ENCODE data around the gene PCP4. TPM values are rescaled to one million over a fixed set of nuclear protein-coding genes. Genes with fewer than 3 reads are reported as not detected.

The PCP4 gene
- total RNA-seq, 2 experiments from 2014 or later: not detected

DNA sequence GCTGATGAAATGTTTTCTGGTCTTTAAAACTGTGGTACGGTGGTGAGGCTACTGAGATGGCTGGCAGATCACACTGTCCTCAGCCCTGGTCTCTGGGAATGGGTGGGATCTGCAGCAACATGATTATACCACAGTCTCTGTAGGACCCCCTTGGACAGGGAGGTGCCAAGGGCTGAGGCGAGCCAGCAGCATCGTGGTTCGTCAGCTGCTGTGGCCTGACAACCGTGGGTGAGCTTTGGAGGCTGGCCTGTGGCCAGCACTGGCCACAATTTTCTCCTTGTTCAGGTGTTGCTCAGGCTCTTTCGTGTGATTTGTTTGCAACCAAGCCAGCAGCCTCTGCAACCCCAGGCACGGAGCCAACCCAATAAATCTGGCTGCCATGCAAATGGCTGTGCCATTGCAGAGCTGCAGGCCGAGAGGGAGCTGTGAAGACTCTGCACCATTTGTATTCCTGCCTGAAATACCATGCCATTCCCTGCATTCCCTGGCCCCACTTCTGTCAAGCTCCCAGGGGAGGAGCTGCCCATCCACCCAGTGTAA, 70.9 kb downstream of the PCP4 start:
- POLR2A ChIA-PET: interaction anchor here (0.7 kb wide), 1 partner anchor 11 kb away, joined by 3 read pairs; no protein-coding TSS in a partner anchor
- CTCF ChIA-PET (ENCODE audit: unreplicated experiment): no interaction called here
- DNase-seq (ENCODE audit: low spot score): no peak
- intact Hi-C loops (cut with micrococcal nuclease; ENCODE audit: unreplicated experiment): no loop called here
- Histone ChIP-seq H3K36me3 (ENCODE audit: insufficient read depth, low read length) (no peaks in the 10 kb centered on the region), H3K9me2 (ENCODE audit: insufficient read depth, low read length) (no peaks in the 10 kb centered on the region), H3K79me2 (ENCODE audit: insufficient read depth, low read depth, low read length) (no peaks in the 10 kb centered on the region), H3K27ac (ENCODE audit: low read depth, low read length, poor library complexity, severe bottlenecking) (no peak overlapping the region), H4K20me1 (ENCODE audit: insufficient read depth, low read length) (no peaks in the 10 kb centered on the region), H3K4me1 (ENCODE audit: insufficient read depth, low read length, poor library complexity, severe bottlenecking) (no peaks in the 10 kb centered on the region), H2AFZ (ENCODE audit: low read length) (no peak overlapping the region), H3K4me3 (ENCODE audit: low read depth, low read length, poor library complexity, severe bottlenecking) (no peak overlapping the region), H3K4me2 (ENCODE audit: low read length) (no peak overlapping the region), H3K9me3 (ENCODE audit: low read length) (no peaks in the 10 kb centered on the region)
- BruUV-seq (replicated peaks): no TSS peak
- TF ChIP-seq, protein P1, sequence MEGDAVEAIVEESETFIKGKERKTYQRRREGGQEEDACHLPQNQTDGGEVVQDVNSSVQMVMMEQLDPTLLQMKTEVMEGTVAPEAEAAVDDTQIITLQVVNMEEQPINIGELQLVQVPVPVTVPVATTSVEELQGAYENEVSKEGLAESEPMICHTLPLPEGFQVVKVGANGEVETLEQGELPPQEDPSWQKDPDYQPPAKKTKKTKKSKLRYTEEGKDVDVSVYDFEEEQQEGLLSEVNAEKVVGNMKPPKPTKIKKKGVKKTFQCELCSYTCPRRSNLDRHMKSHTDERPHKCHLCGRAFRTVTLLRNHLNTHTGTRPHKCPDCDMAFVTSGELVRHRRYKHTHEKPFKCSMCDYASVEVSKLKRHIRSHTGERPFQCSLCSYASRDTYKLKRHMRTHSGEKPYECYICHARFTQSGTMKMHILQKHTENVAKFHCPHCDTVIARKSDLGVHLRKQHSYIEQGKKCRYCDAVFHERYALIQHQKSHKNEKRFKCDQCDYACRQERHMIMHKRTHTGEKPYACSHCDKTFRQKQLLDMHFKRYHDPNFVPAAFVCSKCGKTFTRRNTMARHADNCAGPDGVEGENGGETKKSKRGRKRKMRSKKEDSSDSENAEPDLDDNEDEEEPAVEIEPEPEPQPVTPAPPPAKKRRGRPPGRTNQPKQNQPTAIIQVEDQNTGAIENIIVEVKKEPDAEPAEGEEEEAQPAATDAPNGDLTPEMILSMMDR (conservative IDR thresholded peaks at IDR 0.05; ENCODE audit: low read length): no peak
- no peak for TF ChIP-seq EZH2phosphoT487 (IDR thresholded peaks at IDR 0.05; ENCODE audit: borderline replicate concordance, low read depth, low read length)

DNA sequence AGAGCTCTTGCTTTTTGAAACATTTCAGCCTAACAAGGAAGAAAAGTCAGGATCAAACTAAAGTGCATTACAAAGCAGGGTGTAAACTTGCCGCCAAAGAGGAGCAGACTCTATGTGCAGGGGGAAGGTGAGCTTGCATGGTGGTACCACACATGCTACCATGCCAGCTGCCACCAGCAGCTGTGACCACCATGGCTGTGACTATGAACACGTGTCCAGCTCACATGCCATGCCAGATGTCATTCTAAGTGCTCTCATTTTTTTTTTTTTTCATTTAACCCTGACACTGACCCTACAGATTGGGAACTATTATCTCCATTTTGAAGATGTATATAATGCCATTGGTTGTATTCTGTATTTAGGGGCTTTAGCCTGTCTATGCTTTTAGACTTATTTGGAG, 79.0 kb downstream of the PCP4 start:
- Histone ChIP-seq H3K27ac (ENCODE audit: low read depth, low read length, poor library complexity, severe bottlenecking) (no peak overlapping the region), H3K9me2 (ENCODE audit: insufficient read depth, low read length) (no peaks in the 10 kb centered on the region), H4K20me1 (ENCODE audit: insufficient read depth, low read length) (no peaks in the 10 kb centered on the region), H3K4me1 (ENCODE audit: insufficient read depth, low read length, poor library complexity, severe bottlenecking) (no peaks in the 10 kb centered on the region), H3K36me3 (ENCODE audit: insufficient read depth, low read length) (no peaks in the 10 kb centered on the region), H3K4me2 (ENCODE audit: low read length) (no peak overlapping the region), H3K4me3 (ENCODE audit: low read depth, low read length, poor library complexity, severe bottlenecking) (no peak overlapping the region), H2AFZ (ENCODE audit: low read length) (no peak overlapping the region), H3K9me3 (ENCODE audit: low read length) (no peaks in the 10 kb centered on the region), H3K79me2 (ENCODE audit: insufficient read depth, low read depth, low read length) (no peaks in the 10 kb centered on the region)
- ChIA-PET POLR2A (no interaction called here), CTCF (ENCODE audit: unreplicated experiment) (no interaction called here)
- intact Hi-C loops (cut with micrococcal nuclease; ENCODE audit: unreplicated experiment): no loop called here
- no TSS peak for BruUV-seq (replicated peaks)
- TF ChIP-seq, protein P1 (conservative IDR thresholded peaks at IDR 0.05; ENCODE audit: low read length): no peak
- no peak for TF ChIP-seq EZH2phosphoT487 (IDR thresholded peaks at IDR 0.05; ENCODE audit: borderline replicate concordance, low read depth, low read length)
- DNase-seq (ENCODE audit: low spot score): no peak

DNA sequence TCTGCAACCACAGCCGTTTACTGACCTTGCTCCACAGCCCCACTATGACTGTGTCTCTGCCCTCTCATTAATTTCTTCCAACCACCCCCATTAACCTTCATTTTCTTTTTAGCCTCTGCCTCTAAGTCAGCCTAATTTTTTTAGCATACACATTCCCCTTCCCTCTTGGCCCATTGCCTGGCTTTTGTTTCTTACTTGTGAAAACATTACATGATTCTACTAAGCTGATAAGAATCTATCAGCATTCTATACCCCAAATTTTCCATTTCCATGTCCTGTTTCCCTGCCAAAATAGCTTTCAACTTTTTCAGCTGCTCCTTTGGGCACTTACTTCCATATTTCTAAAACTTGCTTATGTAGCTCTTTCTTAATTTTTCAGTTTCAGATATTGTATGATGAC, 79.8 kb downstream of the PCP4 start:
- H3K36me3 ChIP-seq (ENCODE audit: insufficient read depth, low read length): no peaks in the 10 kb centered on the region
- H4K20me1 ChIP-seq (ENCODE audit: insufficient read depth, low read length): no peaks in the 10 kb centered on the region
- no peaks in the 10 kb centered on the region for H3K79me2 ChIP-seq (ENCODE audit: insufficient read depth, low read depth, low read length)
- no TSS peak for BruUV-seq (replicated peaks)
- intact Hi-C loops (cut with micrococcal nuclease; ENCODE audit: unreplicated experiment): no loop called here
- DNase-seq (ENCODE audit: low spot score): no peak
- no peak overlapping the region for H3K27ac ChIP-seq (ENCODE audit: low read depth, low read length, poor library complexity, severe bottlenecking)
- TF ChIP-seq EZH2phosphoT487 (IDR thresholded peaks at IDR 0.05; ENCODE audit: borderline replicate concordance, low read depth, low read length): no peak
- TF ChIP-seq, protein P1 (conservative IDR thresholded peaks at IDR 0.05; ENCODE audit: low read length): no peak
- ChIA-PET POLR2A (interaction anchor here (1.2 kb wide), 1 partner anchor 19 kb away, joined by 3 read pairs; no protein-coding TSS in a partner anchor), CTCF (ENCODE audit: unreplicated experiment) (no interaction called here)
- H2AFZ ChIP-seq (ENCODE audit: low read length): no peak overlapping the region
- H3K9me3 ChIP-seq (ENCODE audit: low read length): no peaks in the 10 kb centered on the region
- no peak overlapping the region for H3K4me2 ChIP-seq (ENCODE audit: low read length)
- no peaks in the 10 kb centered on the region for H3K9me2 ChIP-seq (ENCODE audit: insufficient read depth, low read length)
- H3K4me3 ChIP-seq (ENCODE audit: low read depth, low read length, poor library complexity, severe bottlenecking): no peak overlapping the region
- H3K4me1 ChIP-seq (ENCODE audit: insufficient read depth, low read length, poor library complexity, severe bottlenecking): no peaks in the 10 kb centered on the region

All from OCI-LY7 (cell line).